Uterus (tissue), 4 donors: Measurements from ENCODE around the gene MCTP1. TPM values are rescaled to one million over a fixed set of nuclear protein-coding genes. Genes with fewer than 3 reads are reported as not detected.
A peak's percentile ranks its signal among the peaks of the same experiment; 100 is the strongest.

Source experiments
- DNase-seq, 2 donors: peaks; one replicate each; pipeline ENCODE4 v3.0.0-alpha.2; 2019 to 2020
- H3K27ac ChIP-seq, 2 donors: fragments of 200-600 bp; sonication (generic); 1 replicate in 1 of 2; 2 replicates in 1 of 2; pipeline ENCODE4 v1.5.1; 2016 to 2018
- H3K27me3 ChIP-seq, 2 donors: fragments of 200-600 bp; sonication (generic); one replicate each; pipeline ENCODE4 v1.5.1; 2018 to 2019; ENCODE audit warnings: control low read depth in 1 of 2
- H3K36me3 ChIP-seq, 2 donors: fragments of 200-600 bp; sonication (generic); one replicate each; pipeline ENCODE4 v1.5.1; 2019; ENCODE audit warnings: control low read depth in 1 of 2
- H3K4me1 ChIP-seq, 2 donors: fragments of 200-600 bp; sonication (generic); one replicate each; pipeline ENCODE4 v1.5.1; 2018 to 2019; ENCODE audit warnings: control low read depth in 1 of 2
- H3K4me3 ChIP-seq, 2 donors: fragments of 200-600 bp; sonication (generic); 1 replicate in 1 of 2; 2 replicates in 1 of 2; pipeline ENCODE4 v1.5.1; 2018 to 2019; ENCODE audit warnings: mild to moderate bottlenecking in 1 of 2
- H3K9me3 ChIP-seq, 2 donors: fragments of 200-600 bp; sonication (generic); one replicate each; pipeline ENCODE4 v1.5.1; 2019; ENCODE audit warnings: control low read depth in 1 of 2
- CTCF ChIP-seq, 4 experiments: fragments of 200-600 bp in 2 of 4; fragments of 450-650 bp in 2 of 4; sonication (generic) in 2 of 4; IDR thresholded peaks; one replicate each; pipeline ENCODE4 v1.5.1; 2016 to 2019; ENCODE audit warnings: antibody characterized with exemption in 4 of 4, mild to moderate bottlenecking in 2 of 4, moderate library complexity in 1 of 4
- POLR2A ChIP-seq, 2 donors: fragments of 450-650 bp; IDR thresholded peaks; one replicate each; pipeline ENCODE4 v1.6.1; 2016; ENCODE audit warnings: antibody characterized with exemption in 2 of 2, mild to moderate bottlenecking in 1 of 2, moderate library complexity in 1 of 2
- intact Hi-C: fragments of 100-400 bp; cut with DNase I; formaldehyde crosslinking; loops from one replicate; pipeline ENCODE4 v1.15.1; 2023; ENCODE audit warnings: low total_unique reads
- total RNA-seq, 4 donors: library from RNA; depleted of rRNA in 3 of 4; stranded (reverse); fragments of >200 nt in 3 of 4; gene quantifications; one replicate each; pipeline versions ENCODE4 v1.1.0 to v1.2.4, GENCODE V29; 2014 to 2023
- donor health status: DM: yes; HTN: yes; CAD: no.

Gene MCTP1
- total RNA-seq, 4 donors from 2014 or later, result 25.3 to 114 (median 27.6) TPM

- TF ChIP-seq CTCF (IDR thresholded peaks at IDR 0.05) (no peak), POLR2A (IDR thresholded peaks at IDR 0.05) (no peak)
- Histone ChIP-seq H3K36me3 (no peaks in the 10 kb centered on the region), H3K4me3 (peak overlapping the region; percentile 2 to 13), H3K4me1 (no peaks in the 10 kb centered on the region), H3K9me3 (no peaks in the 10 kb centered on the region), H3K27me3 (no peaks in the 10 kb centered on the region), H3K27ac (peak overlapping the region in 1 of 2 donors; percentile 62)
- DNase-seq, result no peak
- intact Hi-C loops, result no loop called here
Observed at GRCh38 chr5:95080441-95080840, 204.5 kb downstream of the MCTP1 start.

DNA sequence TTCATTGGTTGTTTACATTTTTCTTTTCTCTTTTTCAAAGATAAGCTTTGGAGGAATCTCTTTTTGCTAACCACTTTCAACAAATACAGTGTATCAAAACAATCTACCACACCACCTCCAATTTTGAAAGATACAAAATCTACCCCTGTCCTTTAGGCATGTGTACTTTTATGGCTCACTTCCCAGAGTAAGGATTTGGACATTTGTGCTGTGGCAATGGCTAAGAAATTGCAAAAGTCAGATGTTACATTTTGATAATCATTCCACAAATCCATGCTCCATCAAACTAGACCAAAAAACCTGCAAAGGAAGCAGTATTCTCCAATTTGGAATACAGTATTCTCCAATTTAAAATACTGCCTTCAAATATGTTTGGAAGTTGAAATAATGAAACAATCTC, 204.9 kb downstream of the MCTP1 start:
- Histone ChIP-seq H3K9me3 (no peaks in the 10 kb centered on the region), H3K27ac (peak overlapping the region in 1 of 2 donors; percentile 21), H3K4me1 (no peaks in the 10 kb centered on the region), H3K27me3 (no peaks in the 10 kb centered on the region), H3K36me3 (no peaks in the 10 kb centered on the region), H3K4me3 (peak overlapping the region; percentile 2 to 13)
- no peak for DNase-seq
- TF ChIP-seq POLR2A (IDR thresholded peaks at IDR 0.05), result no peak
- no peak for TF ChIP-seq CTCF (IDR thresholded peaks at IDR 0.05)
- intact Hi-C loops, result no loop called here

DNA sequence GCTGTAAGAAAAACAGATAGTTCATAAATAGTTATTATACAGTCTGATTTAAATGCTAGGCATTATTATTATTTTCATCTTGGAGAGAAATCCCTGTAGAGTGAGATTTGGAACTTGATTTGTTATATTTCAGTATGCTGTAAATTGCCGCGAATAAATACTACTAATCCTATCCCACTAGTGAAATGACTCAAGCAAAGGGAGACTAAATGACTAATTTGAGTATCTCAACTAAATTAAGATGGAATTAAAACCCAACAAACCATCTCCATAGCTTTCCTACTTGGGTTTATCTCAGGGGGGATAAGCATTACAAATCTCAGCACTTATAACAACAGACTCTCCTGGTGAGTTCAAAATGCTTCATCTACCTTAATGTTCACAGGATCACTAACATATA, 206.0 kb downstream of the MCTP1 start:
- H3K4me3 ChIP-seq, result no peak overlapping the region
- no peak for DNase-seq
- TF ChIP-seq CTCF (IDR thresholded peaks at IDR 0.05) (no peak), POLR2A (IDR thresholded peaks at IDR 0.05) (no peak)

GRCh38 chr5:95076395-95077185, 208.3 kb downstream of the MCTP1 start:
- Histone ChIP-seq H3K9me3 (no peaks in the 10 kb centered on the region), H3K36me3 (no peaks in the 10 kb centered on the region), H3K27me3 (no peaks in the 10 kb centered on the region), H3K27ac (peak overlapping the region in 1 of 2 donors; percentile 32), H3K4me1 (no peaks in the 10 kb centered on the region), H3K4me3 (no peak overlapping the region)
- TF ChIP-seq CTCF (IDR thresholded peaks at IDR 0.05), result no peak
- TF ChIP-seq POLR2A (IDR thresholded peaks at IDR 0.05), result no peak
- intact Hi-C loops, result no loop called here
- DNase-seq, result no peak

More for the DNA sequence above, 206.0 kb downstream of the MCTP1 start:
- Histone ChIP-seq H3K27me3 (no peaks in the 10 kb centered on the region), H3K4me1 (no peaks in the 10 kb centered on the region), H3K36me3 (no peaks in the 10 kb centered on the region), H3K9me3 (no peaks in the 10 kb centered on the region), H3K27ac (peak overlapping the region in 1 of 2 donors; percentile 3)
- intact Hi-C loops, result no loop called here

- Histone ChIP-seq H3K4me1 (no peaks in the 10 kb centered on the region), H3K27me3 (no peaks in the 10 kb centered on the region), H3K9me3 (no peaks in the 10 kb centered on the region), H3K4me3 (no peak overlapping the region), H3K36me3 (no peaks in the 10 kb centered on the region), H3K27ac (no peak overlapping the region)
- DNase-seq, result no peak
- TF ChIP-seq CTCF (IDR thresholded peaks at IDR 0.05) (no peak), POLR2A (IDR thresholded peaks at IDR 0.05) (no peak)
- intact Hi-C loops, result no loop called here
Observed at GRCh38 chr5:95075111-95075510, 209.8 kb downstream of the MCTP1 start.
